Activated gamma-delta T cell treated with anti-CD3 and anti-CD28 coated beads, Interleukin-2, amount 50 U/mL, for 16 hours (primary cell): ENCODE results near the gene RNF13.
"Not testable (repeated sequence)": the region's sequence is repeated elsewhere in the genome, so short reads cannot be mapped to it uniquely, and the experiment has no call there.

ENCODE experiments used
- DNase-seq: peaks from one replicate; pipeline ENCODE4 v3.0.0-alpha.2; 2020; ENCODE audit warnings: low read depth

RNF13 gene

GRCh38 chr3:149839896-149840295 lies 26.9 kb downstream of the RNF13 start:
- DNase-seq: no peak

GRCh38 chr3:149843502-149843901 lies 30.5 kb downstream of the RNF13 start:
- DNase-seq: no peak

- no peak for DNase-seq
Measured at GRCh38 chr3:149844091-149844490, 31.1 kb downstream of the RNF13 start.

GRCh38 chr3:149845570-149846244 lies 32.7 kb downstream of the RNF13 start:
- DNase-seq: no peak

GRCh38 chr3:149848238-149848637 lies 35.2 kb downstream of the RNF13 start:
- no peak for DNase-seq

GRCh38 chr3:149848688-149849087 lies 35.7 kb downstream of the RNF13 start:
- no peak for DNase-seq

- no peak for DNase-seq
Measured at GRCh38 chr3:149850787-149851584, 38.0 kb downstream of the RNF13 start.

GRCh38 chr3:149858911-149859310 lies 45.9 kb downstream of the RNF13 start:
- DNase-seq: no peak

GRCh38 chr3:149860881-149861280 lies 47.9 kb downstream of the RNF13 start:
- no peak for DNase-seq

- DNase-seq: no peak
Measured at GRCh38 chr3:149867563-149867962, 54.5 kb downstream of the RNF13 start.

- DNase-seq: no peak
Measured at GRCh38 chr3:149871855-149872254, 58.8 kb downstream of the RNF13 start.

GRCh38 chr3:149872589-149872988 lies 59.6 kb downstream of the RNF13 start:
- no peak for DNase-seq

GRCh38 chr3:149877668-149878067 lies 64.7 kb downstream of the RNF13 start:
- no peak for DNase-seq

GRCh38 chr3:149879872-149880271 lies 66.9 kb downstream of the RNF13 start:
- no peak for DNase-seq

GRCh38 chr3:149881879-149882278 lies 68.9 kb downstream of the RNF13 start:
- no peak for DNase-seq

GRCh38 chr3:149883134-149883533 lies 70.1 kb downstream of the RNF13 start:
- DNase-seq: no peak

- not testable (repeated sequence) for DNase-seq
Measured at GRCh38 chr3:149883860-149884259, 70.8 kb downstream of the RNF13 start.

- not testable (repeated sequence) for DNase-seq
Measured at GRCh38 chr3:149884848-149885247, 71.8 kb downstream of the RNF13 start.

- no peak for DNase-seq
Measured at GRCh38 chr3:149886957-149887356, 73.9 kb downstream of the RNF13 start.

GRCh38 chr3:149891621-149892020 lies 78.6 kb downstream of the RNF13 start:
- DNase-seq: no peak

GRCh38 chr3:149892371-149892770 lies 79.4 kb downstream of the RNF13 start:
- DNase-seq: no peak

GRCh38 chr3:149894205-149894604 lies 81.2 kb downstream of the RNF13 start:
- DNase-seq: no peak

- no peak for DNase-seq
Measured at GRCh38 chr3:149895339-149895738, 82.3 kb downstream of the RNF13 start.

GRCh38 chr3:149895769-149896168 lies 82.8 kb downstream of the RNF13 start:
- DNase-seq: no peak
